ENCODE measurements around the gene CADM4. TPM values are rescaled to one million over a fixed set of nuclear protein-coding genes. Genes with fewer than 3 reads are reported as not detected.

Gene CADM4
- total RNA-seq, 1 donor from 2014 or later: 13.4 TPM

Other genes with a start within 250 kb of the CADM4 start
- gene TEX101, start 225.0 kb downstream of the CADM4 start, total RNA-seq: 0.26 TPM in 1 of 2 replicates, not detected in the other
- 6.6 and 87.9 TPM in 2 replicates for gene LYPD3, start 174.2 kb downstream of the CADM4 start, total RNA-seq
- 7.9 and 32.3 TPM in 2 replicates for gene PHLDB3, start 135.1 kb downstream of the CADM4 start, total RNA-seq
- 179 and 183 TPM in 2 replicates for gene ETHE1, start 112.6 kb downstream of the CADM4 start, total RNA-seq
- gene ZNF575, start 106.7 kb downstream of the CADM4 start, total RNA-seq: not detected in 2 replicates
- gene XRCC1, start 64.3 kb downstream of the CADM4 start, total RNA-seq: 8.3 and 10.5 TPM in 2 replicates
- gene PINLYP, start 64.0 kb downstream of the CADM4 start, total RNA-seq: 0.53 and 0.64 TPM in 2 replicates
- 15.9 and 19.5 TPM in 2 replicates for gene IRGQ, start 43.7 kb downstream of the CADM4 start, total RNA-seq
- 9.5 and 10.5 TPM in 2 replicates for gene ZNF576, start 43.3 kb downstream of the CADM4 start, total RNA-seq
- gene SRRM5, start 27.8 kb downstream of the CADM4 start, total RNA-seq: not detected in 2 replicates
- gene ZNF428, start 20.2 kb downstream of the CADM4 start, total RNA-seq: 14.5 and 19.3 TPM in 2 replicates
- 16.6 and 27.1 TPM in 2 replicates for gene PLAUR, start 30.3 kb upstream of the CADM4 start, total RNA-seq
- gene IRGC, start 76.2 kb upstream of the CADM4 start, total RNA-seq: not detected in 2 replicates
- 4.0 and 4.7 TPM in 2 replicates for gene SMG9, start 115.1 kb upstream of the CADM4 start, total RNA-seq
- 0.26 and 9.7 TPM in 2 replicates for gene KCNN4, start 141.1 kb upstream of the CADM4 start, total RNA-seq
- 0.38 and 0.53 TPM in 2 replicates for gene LYPD5, start 162.6 kb upstream of the CADM4 start, total RNA-seq
- gene ZNF283, start 187.5 kb upstream of the CADM4 start, total RNA-seq: 9.1 and 12.4 TPM in 2 replicates
- gene ZNF404, start 244.1 kb upstream of the CADM4 start, total RNA-seq: 1.3 and 2.0 TPM in 2 replicates

All from bronchial epithelial cell (primary cell).